Type B pancreatic cell (in vitro differentiated cells): ENCODE results near the gene CRADD. TPM values are rescaled to one million over a fixed set of nuclear protein-coding genes. Genes with fewer than 3 reads are reported as not detected.

ENCODE experiments used
- DNase-seq: peaks from one replicate; pipeline ENCODE4 v3.0.0; 2021; ENCODE audit warnings: mixed read lengths; ENCODE audit not compliant: unreplicated experiment; ENCODE audit errors: extremely low spot score
- H3K27ac Mint-ChIP-seq: 2 replicates; pipeline ENCODE4 v1.8.0; 2021; ENCODE audit warnings: mild to moderate bottlenecking, mixed read lengths
- H3K27me3 Mint-ChIP-seq: 2 replicates; pipeline ENCODE4 v1.8.0; 2021; ENCODE audit warnings: mixed read lengths
- H3K36me3 Mint-ChIP-seq: 2 replicates; pipeline ENCODE4 v1.8.0; 2021; ENCODE audit warnings: mixed read lengths
- H3K4me1 Mint-ChIP-seq: one replicate; pipeline ENCODE4 v1.8.0; 2021; ENCODE audit warnings: mixed read lengths; ENCODE audit not compliant: unreplicated experiment
- H3K4me3 Mint-ChIP-seq: 2 replicates; pipeline ENCODE4 v1.8.0; 2021; ENCODE audit warnings: mild to moderate bottlenecking, mixed read lengths
- H3K9me3 Mint-ChIP-seq: 2 replicates; pipeline ENCODE4 v1.8.0; 2021; ENCODE audit warnings: mixed read lengths
- CTCF ChIP-seq: fragments of 200-600 bp; sonication (generic); conservative IDR thresholded peaks from 2 replicates; pipeline ENCODE4 v1.5.0; 2021; ENCODE audit warnings: antibody characterized with exemption, mild to moderate bottlenecking
- total RNA-seq: library from RNA; stranded (reverse); gene quantifications from 2 replicates; pipeline ENCODE4 v1.2.1, GENCODE V29; 2021; ENCODE audit warnings: low replicate concordance

The CRADD gene
- total RNA-seq, 1 donor from 2014 or later: 8.1 TPM

- peaks cover 5% of the 10 kb centered on the region for H3K9me3 Mint-ChIP-seq
- H3K27me3 Mint-ChIP-seq: peaks cover 3% of the 10 kb centered on the region
- TF ChIP-seq CTCF: no peak
- no peak overlapping the region for H3K27ac Mint-ChIP-seq
- peaks cover 7% of the 10 kb centered on the region for H3K4me1 Mint-ChIP-seq
- no peaks in the 10 kb centered on the region for H3K36me3 Mint-ChIP-seq
- DNase-seq: no peak
- no peak overlapping the region for H3K4me3 Mint-ChIP-seq
Measured at GRCh38 chr12:93663006-93663728, 14.0 kb upstream of the CRADD start.

- Mint-ChIP-seq H3K4me1 (peaks cover 7% of the 10 kb centered on the region), H3K4me3 (no peak overlapping the region), H3K36me3 (no peaks in the 10 kb centered on the region), H3K27ac (no peak overlapping the region), H3K27me3 (peaks cover 3% of the 10 kb centered on the region), H3K9me3 (peaks cover 5% of the 10 kb centered on the region)
- DNase-seq: no peak
- no peak for TF ChIP-seq CTCF
Measured at GRCh38 chr12:93663729-93664084, 13.5 kb upstream of the CRADD start.

GRCh38 chr12:93664573-93665138 lies 12.5 kb upstream of the CRADD start:
- DNase-seq: no peak
- Mint-ChIP-seq H3K27me3 (peaks cover 1% of the 10 kb centered on the region), H3K9me3 (peaks cover 11% of the 10 kb centered on the region), H3K36me3 (no peaks in the 10 kb centered on the region), H3K4me3 (no peak overlapping the region), H3K27ac (no peak overlapping the region), H3K4me1 (peaks cover 7% of the 10 kb centered on the region)
- TF ChIP-seq CTCF: no peak

- Mint-ChIP-seq H3K4me3 (no peak overlapping the region), H3K4me1 (peaks cover 7% of the 10 kb centered on the region), H3K36me3 (no peaks in the 10 kb centered on the region), H3K9me3 (peaks cover 11% of the 10 kb centered on the region), H3K27ac (no peak overlapping the region), H3K27me3 (no peaks in the 10 kb centered on the region)
- no peak for TF ChIP-seq CTCF
- DNase-seq: no peak
Measured at GRCh38 chr12:93667672-93668071, 9.5 kb upstream of the CRADD start.

- Mint-ChIP-seq H3K36me3 (no peaks in the 10 kb centered on the region), H3K9me3 (peaks cover 10% of the 10 kb centered on the region), H3K27me3 (peaks cover under 1% of the 10 kb centered on the region), H3K4me1 (no peaks in the 10 kb centered on the region), H3K27ac (no peak overlapping the region), H3K4me3 (no peak overlapping the region)
- no peak for DNase-seq
- TF ChIP-seq CTCF: no peak
Measured at GRCh38 chr12:93668919-93669418, 8.2 kb upstream of the CRADD start.
